Chondrocyte (in vitro differentiated cells): ENCODE results near the gene KLHL25. TPM values are rescaled to one million over a fixed set of nuclear protein-coding genes. Genes with fewer than 3 reads are reported as not detected.

ENCODE experiments used
- DNase-seq: peaks from one replicate; pipeline ENCODE4 v3.0.0; 2021; ENCODE audit warnings: mixed read lengths, low spot score
- H3K27ac Mint-ChIP-seq: one replicate; pipeline ENCODE4 v1.8.0; 2021; ENCODE audit warnings: mild to moderate bottlenecking, moderate library complexity, mixed read lengths; ENCODE audit not compliant: unreplicated experiment
- H3K27me3 Mint-ChIP-seq: 2 replicates; pipeline ENCODE4 v1.8.0; 2021; ENCODE audit warnings: low read depth, mixed read lengths
- H3K36me3 Mint-ChIP-seq: 2 replicates; pipeline ENCODE4 v1.8.0; 2021; ENCODE audit warnings: low read depth, mixed read lengths
- H3K4me1 Mint-ChIP-seq: 2 replicates; pipeline ENCODE4 v1.8.0; 2021; ENCODE audit warnings: low read depth, mild to moderate bottlenecking, mixed read lengths
- H3K4me3 Mint-ChIP-seq: one replicate; pipeline ENCODE4 v1.8.0; 2021; ENCODE audit warnings: mild to moderate bottlenecking, moderate library complexity, mixed read lengths; ENCODE audit not compliant: unreplicated experiment
- H3K9me3 Mint-ChIP-seq: 2 replicates; pipeline ENCODE4 v1.8.0; 2021; ENCODE audit warnings: low read depth, mixed read lengths
- total RNA-seq: library from RNA; stranded (reverse); gene quantifications from 3 replicates; pipeline ENCODE4 v1.2.1, GENCODE V29; 2021
- TF ChIP-seq, protein P1 (sequence below): fragments of 200-600 bp; sonication (generic); IDR thresholded peaks from 2 replicates; pipeline ENCODE4 v1.5.0; 2021; ENCODE audit warnings: antibody characterized with exemption, mild to moderate bottlenecking, moderate library complexity

The KLHL25 gene
- total RNA-seq, 1 donor from 2014 or later, result 3.4 TPM

DNA sequence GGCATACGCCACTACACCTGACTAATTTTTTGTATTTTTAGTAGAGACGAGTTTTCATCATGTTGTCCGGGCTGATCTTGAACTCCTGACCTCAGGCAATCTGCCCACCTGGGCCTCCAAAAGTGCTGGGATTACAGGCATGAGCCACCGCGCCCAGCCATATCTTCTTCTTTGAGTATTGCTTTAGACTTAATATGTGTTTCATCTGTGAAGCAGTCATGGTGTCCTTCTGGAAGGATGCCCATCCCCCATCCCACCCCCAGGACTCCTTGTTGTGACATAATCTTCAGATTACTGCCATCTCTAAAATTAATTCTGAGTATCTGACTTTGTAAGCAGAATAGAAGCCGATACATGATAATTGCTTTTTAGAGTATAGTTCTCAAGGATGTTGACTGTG lies 57.7 kb downstream of the KLHL25 start:
- no peak for DNase-seq
- TF ChIP-seq, protein P1, sequence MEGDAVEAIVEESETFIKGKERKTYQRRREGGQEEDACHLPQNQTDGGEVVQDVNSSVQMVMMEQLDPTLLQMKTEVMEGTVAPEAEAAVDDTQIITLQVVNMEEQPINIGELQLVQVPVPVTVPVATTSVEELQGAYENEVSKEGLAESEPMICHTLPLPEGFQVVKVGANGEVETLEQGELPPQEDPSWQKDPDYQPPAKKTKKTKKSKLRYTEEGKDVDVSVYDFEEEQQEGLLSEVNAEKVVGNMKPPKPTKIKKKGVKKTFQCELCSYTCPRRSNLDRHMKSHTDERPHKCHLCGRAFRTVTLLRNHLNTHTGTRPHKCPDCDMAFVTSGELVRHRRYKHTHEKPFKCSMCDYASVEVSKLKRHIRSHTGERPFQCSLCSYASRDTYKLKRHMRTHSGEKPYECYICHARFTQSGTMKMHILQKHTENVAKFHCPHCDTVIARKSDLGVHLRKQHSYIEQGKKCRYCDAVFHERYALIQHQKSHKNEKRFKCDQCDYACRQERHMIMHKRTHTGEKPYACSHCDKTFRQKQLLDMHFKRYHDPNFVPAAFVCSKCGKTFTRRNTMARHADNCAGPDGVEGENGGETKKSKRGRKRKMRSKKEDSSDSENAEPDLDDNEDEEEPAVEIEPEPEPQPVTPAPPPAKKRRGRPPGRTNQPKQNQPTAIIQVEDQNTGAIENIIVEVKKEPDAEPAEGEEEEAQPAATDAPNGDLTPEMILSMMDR, result no peak
- Mint-ChIP-seq H3K27me3 (no peaks in the 10 kb centered on the region), H3K4me3 (no peak overlapping the region), H3K36me3 (peaks cover 51% of the 10 kb centered on the region), H3K9me3 (peaks cover 18% of the 10 kb centered on the region), H3K27ac (no peak overlapping the region), H3K4me1 (peaks cover 15% of the 10 kb centered on the region)

DNA sequence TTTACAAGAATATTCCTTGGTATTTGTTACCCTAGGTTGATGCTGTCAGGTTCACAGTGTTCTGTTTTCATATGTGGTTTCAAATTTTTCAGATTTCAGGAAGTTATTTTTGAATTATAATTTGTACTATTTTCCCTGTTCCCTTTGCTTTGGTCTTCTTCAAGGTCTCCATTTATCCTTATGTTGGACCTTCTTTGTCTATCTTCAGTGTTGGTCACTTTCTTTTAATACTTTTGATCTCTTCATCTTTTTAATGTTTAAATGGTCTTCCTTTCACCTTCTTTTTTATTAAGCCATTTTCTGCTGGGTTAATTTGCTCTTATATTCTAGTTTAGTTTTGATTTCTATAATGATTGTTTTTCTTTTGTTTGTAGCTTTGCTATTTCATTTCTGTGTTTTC lies 61.3 kb downstream of the KLHL25 start:
- Mint-ChIP-seq H3K9me3 (peaks cover 18% of the 10 kb centered on the region), H3K4me3 (no peak overlapping the region), H3K4me1 (peaks cover 4% of the 10 kb centered on the region), H3K27me3 (no peaks in the 10 kb centered on the region), H3K36me3 (peaks cover 50% of the 10 kb centered on the region), H3K27ac (no peak overlapping the region)
- TF ChIP-seq, protein P1, result no peak
- DNase-seq, result no peak

DNA sequence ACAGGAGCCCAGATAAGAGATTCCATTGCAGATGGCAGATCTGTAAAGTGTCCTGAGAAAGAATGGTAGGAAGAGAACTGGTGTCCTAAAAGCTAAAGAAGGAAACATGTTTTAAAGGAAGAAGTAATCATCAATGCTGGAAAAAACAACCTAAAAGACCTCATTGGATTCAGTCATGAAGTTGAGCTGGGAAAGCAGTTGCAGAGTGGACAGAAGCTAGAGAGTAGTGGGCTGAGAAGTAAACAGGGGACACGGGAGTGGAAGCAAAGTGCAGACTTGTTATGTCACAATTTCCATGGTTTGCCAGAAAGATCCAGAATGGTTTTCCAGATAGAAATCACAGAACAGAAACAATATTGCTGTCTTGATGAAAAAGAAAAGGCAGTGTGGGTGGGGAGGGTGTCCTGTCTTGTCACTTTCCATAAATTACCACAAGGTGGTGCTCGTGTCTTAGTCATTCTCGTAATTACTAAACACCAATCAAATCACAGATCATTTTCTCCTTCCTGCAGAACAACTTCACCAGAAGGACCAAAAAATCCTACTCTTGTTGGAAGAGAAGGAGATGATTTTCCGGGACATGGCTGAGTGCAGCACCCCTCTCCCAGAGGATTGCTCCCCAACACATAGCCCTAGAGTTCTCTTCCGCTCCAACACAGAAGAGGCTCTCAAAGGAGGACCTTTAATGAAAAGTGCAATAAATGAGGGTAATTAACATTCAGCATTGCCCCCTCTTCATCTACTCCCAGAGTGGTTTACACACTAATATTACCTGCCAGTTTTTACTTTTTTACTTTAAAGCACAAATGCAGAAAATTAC lies 64.5 kb downstream of the KLHL25 start:
- Mint-ChIP-seq H3K27me3 (no peaks in the 10 kb centered on the region), H3K4me1 (peaks cover 29% of the 10 kb centered on the region), H3K4me3 (no peak overlapping the region), H3K9me3 (peaks cover 18% of the 10 kb centered on the region), H3K27ac (peak overlapping the region; percentile 78), H3K36me3 (peaks cover 37% of the 10 kb centered on the region)
- TF ChIP-seq, protein P1, result peak; percentile 89
- no peak for DNase-seq

DNA sequence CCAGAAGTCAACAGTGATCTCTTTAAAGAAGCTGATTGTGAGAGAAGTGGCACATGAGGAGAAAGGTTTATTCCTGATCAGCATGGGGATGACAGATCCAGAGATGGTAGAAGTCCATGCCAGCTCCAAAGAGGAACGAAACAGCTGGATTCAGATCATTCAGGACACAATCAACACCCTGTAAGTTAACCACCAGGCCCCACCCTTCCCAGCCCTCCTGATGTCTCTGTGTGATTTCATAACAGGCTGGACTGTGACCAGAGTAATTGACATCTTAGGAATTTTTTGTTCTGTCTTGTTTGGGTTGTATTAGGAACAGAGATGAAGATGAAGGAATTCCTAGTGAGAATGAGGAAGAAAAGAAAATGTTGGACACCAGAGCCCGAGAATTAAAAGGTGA lies 67.7 kb downstream of the KLHL25 start:
- Mint-ChIP-seq H3K4me1 (peaks cover 46% of the 10 kb centered on the region), H3K4me3 (no peak overlapping the region), H3K36me3 (peaks cover 27% of the 10 kb centered on the region), H3K27me3 (no peaks in the 10 kb centered on the region), H3K27ac (peak overlapping the region; percentile 92), H3K9me3 (no peaks in the 10 kb centered on the region)
- TF ChIP-seq, protein P1, result no peak
- DNase-seq, result no peak

DNA sequence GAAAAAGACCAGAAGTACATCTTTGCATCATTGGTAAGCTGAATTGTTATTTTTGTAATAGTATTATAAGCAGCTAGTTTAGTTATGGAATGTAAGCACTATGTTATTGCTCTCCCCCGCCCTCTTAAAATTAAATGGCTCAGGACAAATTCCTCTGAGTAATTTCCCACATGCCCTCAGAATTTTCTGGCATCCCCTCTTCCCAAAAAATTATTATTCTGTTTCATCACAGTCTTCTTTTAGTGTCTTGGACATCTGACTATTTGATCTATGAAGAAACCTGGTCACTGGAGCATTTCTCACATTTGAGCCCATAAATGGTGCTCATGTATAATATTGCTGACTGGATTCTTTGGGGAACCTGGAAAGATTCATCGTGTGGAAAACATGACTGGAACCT lies 68.3 kb downstream of the KLHL25 start:
- Mint-ChIP-seq H3K27me3 (no peaks in the 10 kb centered on the region), H3K27ac (peak overlapping the region; percentile 92), H3K36me3 (peaks cover 30% of the 10 kb centered on the region), H3K4me3 (no peak overlapping the region), H3K9me3 (no peaks in the 10 kb centered on the region), H3K4me1 (peaks cover 46% of the 10 kb centered on the region)
- no peak for DNase-seq
- TF ChIP-seq, protein P1, result no peak
